ENCODE measurements around the gene GNG3.

- TF ChIP-seq POLR2AphosphoS5 (IDR thresholded peaks at IDR 0.05) (no peak), CTCF (IDR thresholded peaks at IDR 0.05) (no peak), POLR2A (IDR thresholded peaks at IDR 0.05) (no peak)
Observed at GRCh38 chr11:62757846-62758788, 50.6 kb downstream of the GNG3 start.
